Adipocyte (in vitro differentiated cells): ENCODE data around the gene SLC49A3.
A peak's percentile ranks its signal among the peaks of the same experiment; 100 is the strongest.

ENCODE experiments used
- DNase-seq: peaks from one replicate; pipeline ENCODE4 v3.0.0-alpha.2; 2015; ENCODE audit warnings: low read depth
- H3K27me3 ChIP-seq: replicated peaks from 2 replicates; pipeline ENCODE4 v1.7.0; 2013; ENCODE audit warnings: mild to moderate bottlenecking, low read length, moderate library complexity; ENCODE audit not compliant: control insufficient read depth, insufficient read depth
- H3K36me3 ChIP-seq: 2 replicates; pipeline ENCODE4 v1.7.0; 2013; ENCODE audit warnings: low read length, mild to moderate bottlenecking, moderate library complexity; ENCODE audit not compliant: control insufficient read depth, insufficient read depth, severe bottlenecking
- H3K4me1 ChIP-seq: 2 replicates; pipeline ENCODE4 v1.7.0; 2013; ENCODE audit warnings: mild to moderate bottlenecking, low read length, moderate library complexity; ENCODE audit not compliant: control insufficient read depth, insufficient read depth
- H3K4me3 ChIP-seq: 2 replicates; pipeline ENCODE4 v1.7.0; 2013; ENCODE audit warnings: mild to moderate bottlenecking, low read length, moderate library complexity
- H3K9ac ChIP-seq: 2 replicates; pipeline ENCODE4 v1.7.0; 2013; ENCODE audit warnings: mild to moderate bottlenecking, low read length, moderate library complexity
- H3K9me3 ChIP-seq: 2 replicates; pipeline ENCODE4 v1.7.0; 2013; ENCODE audit warnings: mild to moderate bottlenecking, low read length, moderate library complexity; ENCODE audit not compliant: control insufficient read depth

Gene SLC49A3

DNA sequence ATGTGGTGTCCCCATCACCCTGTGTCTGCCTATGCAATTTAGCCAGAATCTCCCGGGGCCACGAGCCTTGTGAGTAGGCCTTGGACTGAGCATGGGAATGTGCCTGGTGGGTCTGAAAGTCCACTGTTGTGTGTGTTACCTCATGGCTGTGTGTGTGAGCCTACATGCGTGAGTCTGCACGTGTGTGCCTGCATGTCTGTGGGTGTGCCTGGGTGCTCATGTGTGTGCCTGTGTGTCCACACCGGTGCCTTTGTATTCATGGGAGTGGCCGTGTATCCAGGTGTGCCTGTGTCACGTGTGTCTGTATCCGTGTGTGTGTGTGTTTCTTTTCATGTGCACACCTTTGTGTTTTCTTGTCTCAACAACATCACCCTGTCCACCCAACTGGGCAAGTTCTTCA is 29.1 kb downstream of the SLC49A3 start:
- Histone ChIP-seq H3K27me3 (peaks cover 24% of the 10 kb centered on the region), H3K36me3 (no peaks in the 10 kb centered on the region), H3K4me1 (peaks cover 5% of the 10 kb centered on the region), H3K4me3 (no peak overlapping the region), H3K9ac (no peak overlapping the region), H3K9me3 (no peaks in the 10 kb centered on the region)
- no peak for DNase-seq

DNA sequence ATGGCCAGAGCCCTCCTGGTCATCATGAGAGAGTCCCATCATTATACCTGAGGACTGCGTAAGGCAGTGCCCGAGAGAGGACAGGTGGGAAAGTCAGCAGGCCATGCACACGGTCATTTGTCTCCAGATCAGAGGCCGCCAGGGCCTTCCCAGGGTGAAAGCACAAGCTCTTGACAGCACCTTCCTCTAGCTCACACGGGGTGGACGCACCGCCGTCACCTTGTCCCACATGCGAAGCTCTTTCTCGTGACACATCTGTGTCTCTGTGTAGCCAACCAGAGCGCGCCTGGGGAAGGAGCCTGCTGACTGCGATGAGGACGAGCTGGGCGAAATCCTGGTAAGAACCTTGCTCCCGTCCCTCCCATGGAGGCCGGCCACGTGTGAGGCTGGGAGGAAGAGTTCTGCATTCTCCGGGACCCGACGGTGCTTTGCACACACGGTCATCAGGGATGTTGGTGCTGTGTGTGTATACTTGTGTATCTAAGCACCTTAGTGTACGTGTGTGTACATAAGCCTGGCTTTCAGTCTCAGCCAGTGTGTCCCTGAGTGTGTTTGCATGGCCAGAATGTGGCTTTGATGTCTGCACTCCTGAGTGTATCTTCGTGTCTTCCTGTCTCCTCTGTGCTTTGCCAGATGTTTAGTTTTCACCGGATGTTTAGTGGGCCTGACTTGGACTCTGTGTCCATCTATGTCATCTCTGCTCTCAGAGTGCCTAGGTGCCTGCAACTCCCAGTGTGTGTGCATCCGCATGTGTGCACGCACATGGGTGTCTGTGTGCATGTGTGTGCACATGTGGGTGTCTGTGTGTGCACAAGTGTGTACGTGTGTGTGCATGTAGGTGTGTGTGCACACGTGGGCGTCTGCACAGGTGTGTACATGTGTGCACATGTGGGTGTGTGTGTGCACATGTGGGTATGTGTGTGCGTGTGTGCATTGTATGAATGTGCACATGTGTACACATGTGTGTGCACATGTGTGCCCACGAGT is 30.0 kb downstream of the SLC49A3 start:
- Histone ChIP-seq H3K9ac (no peak overlapping the region), H3K9me3 (no peaks in the 10 kb centered on the region), H3K36me3 (no peaks in the 10 kb centered on the region), H3K4me1 (peaks cover 5% of the 10 kb centered on the region), H3K27me3 (peaks cover 27% of the 10 kb centered on the region), H3K4me3 (no peak overlapping the region)
- DNase-seq = no peak

DNA sequence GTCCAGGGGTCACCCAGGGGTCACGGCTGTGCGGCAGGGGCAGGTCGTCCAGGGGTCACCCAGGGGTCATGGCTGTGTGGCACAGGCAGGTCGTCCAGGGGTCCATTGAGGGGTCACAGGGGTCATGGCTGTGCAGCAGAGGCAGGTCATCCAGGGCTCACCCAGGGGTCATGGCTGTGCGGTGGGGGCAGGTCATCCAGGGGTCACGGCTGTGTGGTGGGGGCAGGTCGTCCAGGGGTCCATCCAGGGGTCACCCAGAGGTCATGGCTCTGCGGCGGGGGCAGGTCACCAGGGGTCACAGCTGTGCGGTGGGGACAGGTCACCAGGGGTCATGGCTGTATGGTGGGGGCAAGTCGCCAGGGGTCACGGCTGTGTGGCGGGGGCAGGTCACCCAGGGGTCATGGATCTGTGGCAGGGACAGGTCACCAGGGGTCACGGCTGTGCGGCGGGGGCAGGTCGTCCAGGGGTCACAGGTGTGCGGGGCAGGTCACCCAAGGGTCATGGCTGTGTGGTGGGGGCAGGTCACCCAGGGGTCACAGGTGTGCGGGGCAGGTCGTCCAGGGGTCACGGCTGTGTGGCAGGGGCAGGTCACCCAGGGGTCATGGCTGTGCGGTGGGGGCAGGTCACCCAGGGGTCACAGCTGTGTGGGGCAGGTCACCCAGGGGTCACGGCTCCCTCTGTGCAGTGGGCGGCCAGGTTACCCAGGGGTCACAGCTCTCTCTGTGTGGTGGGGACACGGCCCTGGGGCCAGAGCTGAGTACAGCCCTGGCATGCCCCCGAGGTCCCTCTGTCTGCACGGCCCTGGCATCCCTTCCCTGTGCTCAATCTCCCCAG is 30.9 kb downstream of the SLC49A3 start:
- H3K4me3 ChIP-seq = no peak overlapping the region
- H3K4me1 ChIP-seq = peaks cover 5% of the 10 kb centered on the region
- no peak for DNase-seq
- H3K27me3 ChIP-seq = peaks cover 23% of the 10 kb centered on the region
- H3K9me3 ChIP-seq = no peaks in the 10 kb centered on the region
- H3K36me3 ChIP-seq = no peaks in the 10 kb centered on the region
- H3K9ac ChIP-seq = no peak overlapping the region

DNA sequence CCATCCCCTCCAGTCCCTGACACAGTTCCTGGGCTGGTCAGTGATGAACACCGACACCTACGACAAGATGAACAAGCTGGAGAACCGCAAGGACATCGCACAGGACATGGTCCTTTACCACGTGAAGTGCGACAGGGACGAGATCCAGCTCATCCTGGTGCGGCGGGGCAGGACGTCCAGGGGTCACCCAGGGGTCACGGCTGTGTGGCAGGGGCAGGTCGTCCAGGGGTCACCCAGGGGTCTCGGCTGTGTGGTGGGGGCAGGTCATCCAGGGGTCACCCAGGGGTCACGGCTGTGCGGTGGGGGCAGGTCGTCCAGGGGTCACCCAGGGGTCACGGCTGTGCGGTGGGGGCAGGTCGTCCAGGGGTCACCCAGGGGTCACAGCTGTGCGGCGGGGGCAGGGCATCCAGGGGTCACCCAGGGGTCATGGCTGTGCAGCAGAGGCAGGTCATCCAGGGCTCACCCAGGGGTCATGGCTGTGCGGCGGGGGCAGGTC is 31.6 kb downstream of the SLC49A3 start:
- peaks cover 5% of the 10 kb centered on the region for H3K4me1 ChIP-seq
- no peak overlapping the region for H3K4me3 ChIP-seq
- H3K9ac ChIP-seq = no peak overlapping the region
- DNase-seq = peak; percentile 20
- no peaks in the 10 kb centered on the region for H3K36me3 ChIP-seq
- peaks cover 26% of the 10 kb centered on the region for H3K27me3 ChIP-seq
- H3K9me3 ChIP-seq = no peaks in the 10 kb centered on the region

DNA sequence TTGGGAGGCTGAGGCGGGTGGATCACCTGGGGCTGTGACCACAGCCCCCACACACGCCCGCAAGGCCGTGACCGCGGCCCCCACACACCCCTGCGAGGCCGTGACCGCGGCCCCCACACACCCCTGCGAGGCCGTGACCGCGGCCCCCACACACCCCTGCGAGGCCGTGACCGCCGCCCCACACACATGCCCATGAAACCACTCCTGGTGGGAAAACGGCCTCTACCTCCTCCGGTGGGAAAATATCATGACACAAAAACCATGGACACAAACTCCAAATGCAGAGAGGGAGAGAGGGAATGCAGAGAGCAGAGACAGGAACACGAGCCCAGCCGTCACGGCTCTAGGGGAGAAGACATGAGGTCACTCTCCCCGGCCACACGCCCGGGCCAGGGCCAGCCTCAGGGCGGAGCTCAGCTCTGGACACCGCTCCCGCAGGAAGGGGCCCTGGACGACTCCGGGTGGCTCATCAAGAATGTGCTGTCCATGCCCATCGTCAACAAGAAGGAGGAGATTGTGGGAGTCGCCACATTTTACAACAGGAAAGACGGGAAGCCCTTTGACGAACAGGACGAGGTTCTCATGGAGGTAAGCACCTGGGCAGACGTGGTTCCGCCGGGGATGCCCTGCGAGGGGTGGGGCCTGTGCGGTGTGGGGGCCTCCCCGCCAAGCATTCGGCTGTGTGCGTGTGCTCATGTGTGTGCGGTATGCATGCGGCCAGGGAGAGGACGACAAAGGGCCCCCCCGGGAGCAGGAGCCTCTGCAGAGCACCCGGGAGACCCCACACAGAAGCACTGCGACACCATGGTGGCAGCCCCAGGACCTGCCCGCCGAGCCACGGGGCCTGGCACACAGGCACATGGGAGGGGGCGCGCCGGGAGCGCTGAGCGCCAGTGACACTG is 32.3 kb downstream of the SLC49A3 start:
- Histone ChIP-seq H3K36me3 (no peaks in the 10 kb centered on the region), H3K9me3 (no peaks in the 10 kb centered on the region), H3K27me3 (peaks cover 23% of the 10 kb centered on the region), H3K9ac (no peak overlapping the region), H3K4me3 (no peak overlapping the region), H3K4me1 (peaks cover 5% of the 10 kb centered on the region)
- DNase-seq = no peak

DNA sequence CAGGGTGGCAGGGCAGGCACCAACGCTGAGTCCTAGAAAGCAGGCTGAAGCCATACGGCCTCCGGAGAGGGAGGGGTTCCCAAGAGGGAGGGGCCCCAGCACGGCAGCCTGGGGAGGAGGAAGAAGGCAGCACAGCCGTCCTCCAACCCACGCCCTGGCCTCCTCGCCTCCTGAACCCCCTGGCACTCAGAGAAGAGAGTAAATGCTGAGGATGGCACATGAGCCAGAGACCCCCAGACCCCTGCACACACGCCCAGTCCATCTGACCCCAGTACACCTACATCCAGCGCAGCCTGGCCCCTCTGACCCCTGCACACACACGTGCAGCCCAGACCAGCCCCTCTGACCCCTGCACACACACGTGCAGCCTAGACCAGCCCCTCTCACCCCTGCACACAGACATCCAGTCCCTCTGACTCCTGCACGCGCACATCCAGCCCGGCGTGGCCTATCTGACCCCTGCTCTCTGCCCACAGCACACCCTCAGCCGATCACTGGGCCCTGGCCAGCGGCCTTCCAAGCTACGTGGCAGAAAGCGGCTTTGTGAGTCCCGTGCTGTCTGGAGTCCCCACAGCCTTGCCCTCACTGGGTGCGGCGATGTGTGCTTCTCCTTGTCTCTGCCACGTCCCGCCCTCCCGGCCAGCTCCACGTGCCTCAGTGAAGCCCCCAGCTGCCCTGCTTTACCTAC is 33.3 kb downstream of the SLC49A3 start:
- H3K4me3 ChIP-seq = no peak overlapping the region
- no peaks in the 10 kb centered on the region for H3K9me3 ChIP-seq
- peaks cover 5% of the 10 kb centered on the region for H3K4me1 ChIP-seq
- no peak for DNase-seq
- H3K9ac ChIP-seq = no peak overlapping the region
- H3K36me3 ChIP-seq = no peaks in the 10 kb centered on the region
- peaks cover 26% of the 10 kb centered on the region for H3K27me3 ChIP-seq

DNA sequence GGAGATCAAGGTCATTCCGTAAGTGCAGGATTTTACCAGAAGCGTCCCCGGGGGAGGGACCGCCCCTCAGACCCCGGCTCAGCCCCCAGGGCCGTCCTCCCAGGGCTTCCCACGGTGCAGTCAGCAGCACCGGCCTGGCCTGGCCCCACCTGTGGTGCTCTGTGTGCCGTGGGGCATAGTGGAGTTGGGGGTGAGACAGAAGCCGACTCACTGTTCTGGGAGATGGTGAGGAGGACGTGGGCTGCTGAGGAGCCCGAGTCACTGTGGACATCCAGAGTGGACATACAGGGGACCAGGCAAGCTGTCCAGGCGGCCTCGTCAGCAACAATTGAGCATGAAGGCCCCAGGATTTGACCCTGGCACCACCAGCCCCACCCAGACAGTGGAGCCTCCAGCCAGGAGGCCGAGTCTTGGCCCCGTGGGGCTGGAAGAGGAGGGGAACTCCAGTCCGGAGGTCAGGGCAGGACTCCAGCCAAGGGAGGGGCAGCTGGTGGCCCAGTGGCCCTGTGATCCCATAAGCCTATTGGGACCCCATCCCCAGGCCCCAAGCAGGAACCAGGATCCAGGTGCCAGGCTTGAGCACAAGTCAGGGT is 34.0 kb downstream of the SLC49A3 start:
- DNase-seq = no peak

DNA sequence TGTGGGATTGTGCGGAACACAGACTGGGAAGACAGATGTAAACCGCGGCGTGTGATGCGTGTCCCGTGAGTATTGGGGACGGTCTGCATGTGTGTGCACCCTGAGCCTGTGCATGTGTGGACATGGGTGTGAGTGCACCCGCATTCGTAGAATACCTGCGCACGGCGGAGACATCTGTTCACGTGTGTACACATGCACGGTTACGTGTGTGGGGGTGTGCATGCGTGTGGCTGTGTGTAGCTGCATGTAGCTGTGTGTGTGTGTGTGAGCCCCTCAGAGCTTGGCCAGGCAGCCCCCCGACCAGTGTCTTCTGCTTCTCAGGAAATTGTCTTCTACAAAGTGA is 34.5 kb downstream of the SLC49A3 start:
- Histone ChIP-seq H3K4me3 (no peak overlapping the region), H3K4me1 (peaks cover 5% of the 10 kb centered on the region), H3K36me3 (no peaks in the 10 kb centered on the region), H3K9ac (no peak overlapping the region), H3K9me3 (no peaks in the 10 kb centered on the region), H3K27me3 (peaks cover 36% of the 10 kb centered on the region)
- DNase-seq = no peak

More for the DNA sequence above, 34.0 kb downstream of the SLC49A3 start:
- Histone ChIP-seq H3K9ac (no peak overlapping the region), H3K4me3 (no peak overlapping the region), H3K27me3 (peaks cover 33% of the 10 kb centered on the region), H3K36me3 (no peaks in the 10 kb centered on the region), H3K9me3 (no peaks in the 10 kb centered on the region), H3K4me1 (peaks cover 5% of the 10 kb centered on the region)

DNA sequence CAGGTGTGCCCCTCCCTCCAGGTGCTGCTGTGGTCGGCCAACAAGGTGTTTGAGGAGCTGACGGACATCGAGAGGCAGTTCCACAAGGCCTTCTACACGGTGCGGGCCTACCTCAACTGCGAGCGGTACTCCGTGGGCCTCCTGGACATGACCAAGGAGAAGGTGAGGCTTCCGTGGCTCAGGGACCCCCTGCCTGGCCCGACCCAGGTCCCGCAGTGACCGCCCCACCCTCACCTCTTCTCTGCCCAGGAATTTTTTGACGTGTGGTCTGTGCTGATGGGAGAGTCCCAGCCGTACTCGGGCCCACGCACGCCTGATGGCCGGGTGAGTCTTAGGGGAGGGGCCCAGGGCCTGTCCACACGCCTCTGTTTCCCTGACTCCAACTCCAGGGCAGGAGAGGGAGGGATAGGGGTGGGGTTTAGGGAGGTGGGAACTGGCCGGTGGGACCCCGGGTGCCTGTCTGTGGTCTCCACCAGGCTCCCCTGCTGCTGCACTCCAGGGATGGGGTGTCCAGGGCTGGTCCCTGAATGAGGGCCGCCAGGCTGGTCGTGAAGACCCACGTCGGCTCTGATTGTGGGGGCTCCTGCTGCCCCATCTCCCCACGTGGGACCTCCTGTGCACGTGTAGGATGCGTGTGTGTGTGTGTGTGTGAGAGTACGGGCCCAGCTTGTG is 35.0 kb downstream of the SLC49A3 start:
- Histone ChIP-seq H3K4me1 (peaks cover 5% of the 10 kb centered on the region), H3K27me3 (peaks cover 36% of the 10 kb centered on the region), H3K9me3 (no peaks in the 10 kb centered on the region), H3K36me3 (no peaks in the 10 kb centered on the region), H3K4me3 (no peak overlapping the region), H3K9ac (no peak overlapping the region)
- no peak for DNase-seq
